ENCODE measurements around the gene DIP2C. TPM values are rescaled to one million over a fixed set of nuclear protein-coding genes. Genes with fewer than 3 reads are reported as not detected.
"Not testable (repeated sequence)": the region's sequence is repeated elsewhere in the genome, so short reads cannot be mapped to it uniquely, and the experiment has no call there.

The DIP2C gene
- total and polyA plus RNA-seq, 3 experiments from 2014 or later: 0.44 to 1.1 (median 0.55) TPM

GRCh38 chr10:534047-534566, 155.4 kb downstream of the DIP2C start:
- Mint-ChIP-seq H3K9me3 (no peaks in the 10 kb centered on the region), H3K36me3 (no peaks in the 10 kb centered on the region)
- no peak for DNase-seq

GRCh38 chr10:533611-534010, 155.9 kb downstream of the DIP2C start:
- H3K36me3 Mint-ChIP-seq: no peaks in the 10 kb centered on the region
- Histone ChIP-seq H3K9me3 (ENCODE audit: low read length) (no peaks in the 10 kb centered on the region), H3K4me1 (ENCODE audit: insufficient read depth, low read length) (no peaks in the 10 kb centered on the region), H3K4me3 (ENCODE audit: low read length) (no peak overlapping the region), H3K27me3 (ENCODE audit: insufficient read depth, low read length, poor library complexity, severe bottlenecking) (no peaks in the 10 kb centered on the region), H3K36me3 (ENCODE audit: insufficient read depth, low read length) (no peaks in the 10 kb centered on the region), H3K27ac (ENCODE audit: low read depth, low read length) (no peak overlapping the region)
- no peak for DNase-seq
- H3K9me3 Mint-ChIP-seq: no peaks in the 10 kb centered on the region
- H3K27me3 Mint-ChIP-seq: peaks cover 9 to 52% of the 10 kb centered on the region in 2 donors
- POLR2A ChIA-PET: no interaction called here
- H3K27ac Mint-ChIP-seq: no peak overlapping the region
- H3K4me3 Mint-ChIP-seq: no peak overlapping the region
- no peaks in the 10 kb centered on the region for H3K4me1 Mint-ChIP-seq
- CTCF ChIA-PET: no interaction called here

More at GRCh38 chr10:534047-534566, 155.4 kb downstream of the DIP2C start:
- Histone ChIP-seq H3K27ac (ENCODE audit: low read depth, low read length) (no peak overlapping the region), H3K4me3 (ENCODE audit: low read length) (no peak overlapping the region), H3K36me3 (ENCODE audit: insufficient read depth, low read length) (no peaks in the 10 kb centered on the region), H3K4me1 (ENCODE audit: insufficient read depth, low read length) (no peaks in the 10 kb centered on the region), H3K27me3 (ENCODE audit: insufficient read depth, low read length, poor library complexity, severe bottlenecking) (no peaks in the 10 kb centered on the region), H3K9me3 (ENCODE audit: low read length) (no peaks in the 10 kb centered on the region)
- ChIA-PET POLR2A (no interaction called here), CTCF (no interaction called here)
- Mint-ChIP-seq H3K27ac (no peak overlapping the region), H3K4me3 (no peak overlapping the region), H3K4me1 (no peaks in the 10 kb centered on the region), H3K27me3 (peaks cover 12 to 57% of the 10 kb centered on the region in 2 donors)

GRCh38 chr10:533186-533585, 156.3 kb downstream of the DIP2C start:
- POLR2A ChIA-PET: no interaction called here
- Histone ChIP-seq H3K4me3 (ENCODE audit: low read length) (no peak overlapping the region), H3K27ac (ENCODE audit: low read depth, low read length) (no peak overlapping the region), H3K27me3 (ENCODE audit: insufficient read depth, low read length, poor library complexity, severe bottlenecking) (no peaks in the 10 kb centered on the region), H3K9me3 (ENCODE audit: low read length) (no peaks in the 10 kb centered on the region), H3K4me1 (ENCODE audit: insufficient read depth, low read length) (no peaks in the 10 kb centered on the region), H3K36me3 (ENCODE audit: insufficient read depth, low read length) (no peaks in the 10 kb centered on the region)
- Mint-ChIP-seq H3K4me3 (no peak overlapping the region), H3K9me3 (no peaks in the 10 kb centered on the region), H3K27me3 (peaks cover 9 to 49% of the 10 kb centered on the region in 2 donors), H3K36me3 (no peaks in the 10 kb centered on the region), H3K27ac (peak overlapping the region in 1 of 8 donors; percentile 13), H3K4me1 (no peaks in the 10 kb centered on the region)
- CTCF ChIA-PET: no interaction called here
- no peak for DNase-seq

GRCh38 chr10:532331-532730, 157.1 kb downstream of the DIP2C start:
- H3K4me1 ChIP-seq (ENCODE audit: insufficient read depth, low read length); H3K9me3 ChIP-seq (ENCODE audit: low read length); H3K27ac ChIP-seq (ENCODE audit: low read depth, low read length); CTCF ChIA-PET; H3K4me1 Mint-ChIP-seq; DNase-seq; H3K4me3 ChIP-seq (ENCODE audit: low read length); H3K36me3 ChIP-seq (ENCODE audit: insufficient read depth, low read length); H3K9me3 Mint-ChIP-seq; H3K27me3 ChIP-seq (ENCODE audit: insufficient read depth, low read length, poor library complexity, severe bottlenecking); POLR2A ChIA-PET; H3K36me3 Mint-ChIP-seq; H3K27ac Mint-ChIP-seq; H3K4me3 Mint-ChIP-seq: not testable (repeated sequence)
- H3K27me3 Mint-ChIP-seq: peaks cover 11 to 48% of the 10 kb centered on the region in 2 donors

- H3K9me3 ChIP-seq (ENCODE audit: low read length): no peaks in the 10 kb centered on the region
- no peak overlapping the region for H3K27ac Mint-ChIP-seq
- no peaks in the 10 kb centered on the region for H3K27me3 ChIP-seq (ENCODE audit: insufficient read depth, low read length, poor library complexity, severe bottlenecking)
- no peak overlapping the region for H3K4me3 ChIP-seq (ENCODE audit: low read length)
- H3K9me3 Mint-ChIP-seq: no peaks in the 10 kb centered on the region
- CTCF ChIA-PET: no interaction called here
- H3K4me1 ChIP-seq (ENCODE audit: insufficient read depth, low read length): no peaks in the 10 kb centered on the region
- H3K27ac ChIP-seq (ENCODE audit: low read depth, low read length): no peak overlapping the region
- no peak overlapping the region for H3K4me3 Mint-ChIP-seq
- no peaks in the 10 kb centered on the region for H3K36me3 ChIP-seq (ENCODE audit: insufficient read depth, low read length)
- peaks cover 9 to 46% of the 10 kb centered on the region in 2 donors for H3K27me3 Mint-ChIP-seq
- POLR2A ChIA-PET: no interaction called here
- no peaks in the 10 kb centered on the region for H3K36me3 Mint-ChIP-seq
- H3K4me1 Mint-ChIP-seq: no peaks in the 10 kb centered on the region
- DNase-seq: no peak
These were observed 157.9 kb downstream of the DIP2C start for GRCh38 chr10:531541-531940.

GRCh38 chr10:530717-531116, 158.8 kb downstream of the DIP2C start:
- Mint-ChIP-seq H3K27me3 (peaks cover 9 to 42% of the 10 kb centered on the region in 2 donors), H3K9me3 (no peaks in the 10 kb centered on the region), H3K4me3 (no peak overlapping the region), H3K36me3 (no peaks in the 10 kb centered on the region), H3K27ac (no peak overlapping the region), H3K4me1 (no peaks in the 10 kb centered on the region)
- DNase-seq: no peak
- H3K9me3 ChIP-seq (ENCODE audit: low read length): no peaks in the 10 kb centered on the region
- no peak overlapping the region for H3K27ac ChIP-seq (ENCODE audit: low read depth, low read length)
- no peak overlapping the region for H3K4me3 ChIP-seq (ENCODE audit: low read length)
- H3K4me1 ChIP-seq (ENCODE audit: insufficient read depth, low read length): no peaks in the 10 kb centered on the region
- POLR2A ChIA-PET: no interaction called here
- CTCF ChIA-PET: no interaction called here
- no peaks in the 10 kb centered on the region for H3K36me3 ChIP-seq (ENCODE audit: insufficient read depth, low read length)
- no peaks in the 10 kb centered on the region for H3K27me3 ChIP-seq (ENCODE audit: insufficient read depth, low read length, poor library complexity, severe bottlenecking)

GRCh38 chr10:529468-530230, 159.8 kb downstream of the DIP2C start:
- DNase-seq: no peak
- Mint-ChIP-seq H3K9me3 (no peaks in the 10 kb centered on the region), H3K4me1 (no peaks in the 10 kb centered on the region), H3K27me3 (peaks cover 9 to 42% of the 10 kb centered on the region in 2 donors), H3K36me3 (no peaks in the 10 kb centered on the region), H3K27ac (no peak overlapping the region), H3K4me3 (no peak overlapping the region)
- ChIA-PET POLR2A (no interaction called here), CTCF (interaction anchor here (1.0 kb wide), 1 partner anchor 22 kb away, joined by 3 read pairs; no protein-coding TSS in a partner anchor)
- H3K9me3 ChIP-seq (ENCODE audit: low read length): no peaks in the 10 kb centered on the region
- no peaks in the 10 kb centered on the region for H3K36me3 ChIP-seq (ENCODE audit: insufficient read depth, low read length)
- no peaks in the 10 kb centered on the region for H3K27me3 ChIP-seq (ENCODE audit: insufficient read depth, low read length, poor library complexity, severe bottlenecking)
- H3K4me3 ChIP-seq (ENCODE audit: low read length): no peak overlapping the region
- no peaks in the 10 kb centered on the region for H3K4me1 ChIP-seq (ENCODE audit: insufficient read depth, low read length)
- H3K27ac ChIP-seq (ENCODE audit: low read depth, low read length): no peak overlapping the region

GRCh38 chr10:528173-529165, 161.0 kb downstream of the DIP2C start:
- H3K4me3 Mint-ChIP-seq: no peak overlapping the region
- Histone ChIP-seq H3K27me3 (ENCODE audit: insufficient read depth, low read length, poor library complexity, severe bottlenecking) (no peaks in the 10 kb centered on the region), H3K4me3 (ENCODE audit: low read length) (no peak overlapping the region), H3K27ac (ENCODE audit: low read depth, low read length) (no peak overlapping the region), H3K36me3 (ENCODE audit: insufficient read depth, low read length) (no peaks in the 10 kb centered on the region), H3K9me3 (ENCODE audit: low read length) (no peaks in the 10 kb centered on the region), H3K4me1 (ENCODE audit: insufficient read depth, low read length) (no peaks in the 10 kb centered on the region)
- ChIA-PET CTCF (no interaction called here), POLR2A (no interaction called here)
- H3K27ac Mint-ChIP-seq: no peak overlapping the region
- no peaks in the 10 kb centered on the region for H3K4me1 Mint-ChIP-seq
- no peaks in the 10 kb centered on the region for H3K9me3 Mint-ChIP-seq
- DNase-seq: no peak
- no peaks in the 10 kb centered on the region for H3K36me3 Mint-ChIP-seq
- peaks cover 5 to 36% of the 10 kb centered on the region in 2 donors for H3K27me3 Mint-ChIP-seq

Data from CD8-positive, alpha-beta memory T cell (primary cell).